Fibroblast of lung (primary cell): ENCODE measurements around the gene DDN. TPM values are rescaled to one million over a fixed set of nuclear protein-coding genes. Genes with fewer than 3 reads are reported as not detected.

Experiments used
- DNase-seq, 2 donors: peaks; one replicate each; pipeline versions ENCODE4 v3.0.0 to v3.0.0-alpha.2; 2010; ENCODE audit warnings: low read depth in 2 of 2
- H2AFZ ChIP-seq: 2 replicates; pipeline ENCODE4 v1.5.1; 2012; ENCODE audit warnings: low read length, control low read depth, inconsistent platforms
- H3K27ac ChIP-seq: 2 replicates; pipeline ENCODE4 v1.5.1; 2011; ENCODE audit warnings: low read length, control low read depth; ENCODE audit not compliant: insufficient read depth
- H3K27me3 ChIP-seq: 2 replicates; pipeline ENCODE4 v1.5.1; 2011; ENCODE audit warnings: mild to moderate bottlenecking, low read length; ENCODE audit not compliant: control insufficient read depth, insufficient read depth
- H3K36me3 ChIP-seq: 2 replicates; pipeline ENCODE4 v1.5.1; 2011; ENCODE audit warnings: low read length; ENCODE audit not compliant: control insufficient read depth, insufficient read depth
- H3K4me1 ChIP-seq: 2 replicates; pipeline ENCODE4 v1.5.1; 2011; ENCODE audit warnings: low read length; ENCODE audit not compliant: control insufficient read depth, insufficient read depth; ENCODE audit errors: extremely low read depth
- H3K4me2 ChIP-seq: 2 replicates; pipeline ENCODE4 v1.5.1; 2011; ENCODE audit warnings: low read length, control low read depth; ENCODE audit not compliant: insufficient read depth; ENCODE audit errors: extremely low read depth
- H3K4me3 ChIP-seq, 4 experiments: fragments of 200-600 bp in 1 of 4; sonication (generic) in 1 of 4; replicated peaks in 1 of 4; 2 replicates each; pipeline ENCODE4 v1.5.1; 2011 to 2016; ENCODE audit warnings: low read length in 4 of 4, low read depth in 3 of 4, mild to moderate bottlenecking in 3 of 4, control low read depth in 2 of 4, inconsistent platforms in 1 of 4, mixed read lengths in 1 of 4; ENCODE audit not compliant: insufficient read depth in 1 of 4; ENCODE audit errors: control extremely low read depth in 1 of 4
- H3K79me2 ChIP-seq: 2 replicates; pipeline ENCODE4 v1.5.1; 2012; ENCODE audit warnings: mild to moderate bottlenecking, low read length, inconsistent platforms; ENCODE audit not compliant: control insufficient read depth, insufficient read depth
- H3K9ac ChIP-seq: 2 replicates; pipeline ENCODE4 v1.5.1; 2011; ENCODE audit warnings: mild to moderate bottlenecking, low read length, control low read depth; ENCODE audit not compliant: insufficient read depth
- H3K9me3 ChIP-seq: 2 replicates; pipeline ENCODE4 v1.5.1; 2012; ENCODE audit warnings: low read depth, low read length; ENCODE audit not compliant: control insufficient read depth, insufficient read depth
- H4K20me1 ChIP-seq: 2 replicates; pipeline ENCODE4 v1.5.1; 2011; ENCODE audit warnings: low read length; ENCODE audit not compliant: control insufficient read depth, insufficient read depth; ENCODE audit errors: extremely low read depth
- EZH2 ChIP-seq: IDR thresholded peaks from 2 replicates; pipeline ENCODE4 v1.5.1; 2012; ENCODE audit warnings: low read length, control low read depth, mild to moderate bottlenecking; ENCODE audit errors: missing control alignments
- polyA plus RNA-seq, 2 donors: library from polyadenylated mRNA; depleted of rRNA in 1 of 2; stranded (reverse) in 1 of 2; unstranded in 1 of 2; fragments of >200 nt; gene quantifications; 2 replicates each; pipeline ENCODE4 v1.2.1, GENCODE V29; 2011 to 2012; ENCODE audit warnings: missing spikeins in 1 of 2
- total RNA-seq: library from RNA; depleted of rRNA; stranded (reverse); fragments of >200 nt; gene quantifications from 2 replicates; pipeline ENCODE4 v1.2.1, GENCODE V29; 2014
- TF ChIP-seq, protein P1 (sequence below), 2 donors: IDR thresholded peaks in 1 of 2; conservative IDR thresholded peaks in 1 of 2; 1 replicate in 1 of 2; 2 replicates in 1 of 2; pipeline ENCODE4 v1.5.1; 2011 to 2012; ENCODE audit warnings: low read length in 2 of 2, control low read depth in 1 of 2, inconsistent platforms in 1 of 2, low read depth in 1 of 2, mild to moderate bottlenecking in 1 of 2

DDN gene
- total and polyA plus RNA-seq, 2 donors (not counting 1 experiment from before 2014, with no cell fraction given): under 0.01 to 0.09 TPM

DNA sequence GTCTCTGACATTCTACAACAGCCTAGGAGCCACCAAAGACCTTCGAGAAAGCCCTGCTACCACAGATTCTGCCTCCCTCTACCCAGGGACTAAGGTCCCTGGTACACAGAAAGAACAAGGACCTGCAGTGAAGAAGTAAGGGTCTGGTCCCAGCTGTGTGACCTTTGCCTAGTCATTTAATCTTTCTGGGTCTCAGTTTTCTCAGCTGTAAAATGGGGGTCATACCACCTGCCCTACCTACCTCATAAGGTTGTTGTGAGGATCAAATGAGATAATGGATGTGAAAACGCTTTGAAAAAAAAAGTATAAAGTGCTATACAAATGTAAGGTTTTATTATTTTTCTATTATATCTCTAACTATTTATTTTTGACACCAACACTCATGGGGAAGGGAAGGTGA is 24.6 kb upstream of the DDN start:
- Histone ChIP-seq H2AFZ (no peak overlapping the region), H3K4me1 (no peaks in the 10 kb centered on the region), H3K4me2 (no peak overlapping the region), H3K79me2 (no peaks in the 10 kb centered on the region), H3K27ac (no peak overlapping the region), H3K27me3 (no peaks in the 10 kb centered on the region), H4K20me1 (no peaks in the 10 kb centered on the region), H3K9ac (no peak overlapping the region), H3K4me3 (no peak overlapping the region), H3K9me3 (no peaks in the 10 kb centered on the region), H3K36me3 (peaks cover 30% of the 10 kb centered on the region)
- DNase-seq: no peak
- TF ChIP-seq, protein P1, sequence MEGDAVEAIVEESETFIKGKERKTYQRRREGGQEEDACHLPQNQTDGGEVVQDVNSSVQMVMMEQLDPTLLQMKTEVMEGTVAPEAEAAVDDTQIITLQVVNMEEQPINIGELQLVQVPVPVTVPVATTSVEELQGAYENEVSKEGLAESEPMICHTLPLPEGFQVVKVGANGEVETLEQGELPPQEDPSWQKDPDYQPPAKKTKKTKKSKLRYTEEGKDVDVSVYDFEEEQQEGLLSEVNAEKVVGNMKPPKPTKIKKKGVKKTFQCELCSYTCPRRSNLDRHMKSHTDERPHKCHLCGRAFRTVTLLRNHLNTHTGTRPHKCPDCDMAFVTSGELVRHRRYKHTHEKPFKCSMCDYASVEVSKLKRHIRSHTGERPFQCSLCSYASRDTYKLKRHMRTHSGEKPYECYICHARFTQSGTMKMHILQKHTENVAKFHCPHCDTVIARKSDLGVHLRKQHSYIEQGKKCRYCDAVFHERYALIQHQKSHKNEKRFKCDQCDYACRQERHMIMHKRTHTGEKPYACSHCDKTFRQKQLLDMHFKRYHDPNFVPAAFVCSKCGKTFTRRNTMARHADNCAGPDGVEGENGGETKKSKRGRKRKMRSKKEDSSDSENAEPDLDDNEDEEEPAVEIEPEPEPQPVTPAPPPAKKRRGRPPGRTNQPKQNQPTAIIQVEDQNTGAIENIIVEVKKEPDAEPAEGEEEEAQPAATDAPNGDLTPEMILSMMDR (conservative IDR thresholded peaks at IDR 0.05 in 1 of 2, IDR thresholded peaks at IDR 0.05 in 1 of 2; ENCODE audit: low read depth in 1 of 2, low read length in 2 of 2): no peak
- TF ChIP-seq EZH2: no peak

DNA sequence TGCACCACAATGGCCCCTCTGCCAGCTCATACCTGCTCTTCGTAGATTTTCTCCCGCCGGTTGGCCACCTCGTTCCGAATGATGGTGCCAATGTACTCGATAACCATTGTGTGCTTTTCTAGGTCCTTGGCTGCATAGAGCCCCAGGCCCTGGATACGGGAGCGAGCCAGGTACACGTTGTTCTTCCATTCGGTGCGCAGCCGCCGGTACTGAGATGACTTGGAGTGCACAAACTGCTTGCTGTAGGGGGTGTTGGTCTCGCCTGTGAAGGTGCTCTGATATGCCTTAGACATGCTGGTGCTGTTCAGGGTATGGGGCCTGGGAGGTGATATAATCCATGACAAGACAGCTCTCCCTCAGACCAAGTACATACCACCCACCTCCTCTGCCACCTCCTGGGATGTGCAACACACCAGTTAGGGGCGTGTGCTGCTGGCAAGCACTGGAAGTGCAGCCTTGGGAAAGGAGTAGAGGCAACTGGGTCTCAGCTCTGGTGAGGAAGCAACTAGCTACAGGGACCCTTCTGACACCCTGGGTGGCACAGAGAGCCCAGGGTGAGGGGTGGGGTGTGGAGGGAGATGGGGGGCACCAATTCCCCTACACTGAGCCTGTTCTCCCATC is 23.5 kb upstream of the DDN start:
- H3K27ac ChIP-seq: no peak overlapping the region
- H3K27me3 ChIP-seq: no peaks in the 10 kb centered on the region
- no peaks in the 10 kb centered on the region for H4K20me1 ChIP-seq
- no peak overlapping the region for H2AFZ ChIP-seq
- no peak overlapping the region for H3K9ac ChIP-seq
- DNase-seq: no peak
- no peak overlapping the region for H3K4me3 ChIP-seq
- H3K9me3 ChIP-seq: no peaks in the 10 kb centered on the region
- no peak overlapping the region for H3K4me2 ChIP-seq
- no peaks in the 10 kb centered on the region for H3K4me1 ChIP-seq
- H3K36me3 ChIP-seq: peaks cover 23% of the 10 kb centered on the region
- TF ChIP-seq, protein P1 (conservative IDR thresholded peaks at IDR 0.05 in 1 of 2, IDR thresholded peaks at IDR 0.05 in 1 of 2; ENCODE audit: low read depth in 1 of 2, low read length in 2 of 2): no peak
- no peak for TF ChIP-seq EZH2
- H3K79me2 ChIP-seq: peaks cover 2% of the 10 kb centered on the region

DNA sequence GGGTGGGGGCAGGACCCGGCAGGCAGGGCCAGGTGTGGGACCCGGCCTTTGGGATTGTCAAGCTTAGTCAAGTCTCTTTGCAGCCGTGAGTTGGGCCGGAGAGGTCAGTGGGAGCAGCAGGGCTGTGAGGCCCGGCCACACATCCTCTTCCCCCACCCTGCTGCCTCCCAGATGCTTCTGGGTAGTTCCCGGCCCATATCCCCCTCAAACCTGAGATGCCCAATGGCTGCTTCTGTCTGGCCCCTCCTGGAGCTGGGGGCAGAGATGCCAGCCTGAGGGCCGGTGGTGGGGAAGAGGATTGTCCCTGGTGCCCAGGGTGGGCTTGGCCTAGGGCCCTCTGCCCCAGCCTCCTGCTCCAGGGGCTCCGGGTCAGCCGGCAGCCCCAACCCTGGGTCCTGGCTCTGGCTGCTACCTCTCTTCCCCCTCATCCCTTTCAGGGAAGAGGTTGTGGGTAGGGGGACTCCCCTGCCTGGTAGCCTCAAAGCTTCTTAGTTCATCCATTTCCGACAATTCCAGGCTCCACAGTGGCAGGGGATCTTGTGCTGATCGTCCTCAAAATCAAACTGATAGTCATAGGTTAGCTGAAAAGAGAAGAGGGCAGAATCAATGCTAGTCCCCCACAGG is 22.2 kb upstream of the DDN start:
- Histone ChIP-seq H3K4me2 (no peak overlapping the region), H3K27ac (no peak overlapping the region), H3K9me3 (no peaks in the 10 kb centered on the region), H3K79me2 (peaks cover 11% of the 10 kb centered on the region), H3K4me1 (no peaks in the 10 kb centered on the region), H4K20me1 (no peaks in the 10 kb centered on the region), H3K4me3 (no peak overlapping the region), H3K9ac (no peak overlapping the region), H3K27me3 (no peaks in the 10 kb centered on the region), H3K36me3 (peaks cover 17% of the 10 kb centered on the region), H2AFZ (no peak overlapping the region)
- TF ChIP-seq, protein P1 (conservative IDR thresholded peaks at IDR 0.05 in 1 of 2, IDR thresholded peaks at IDR 0.05 in 1 of 2; ENCODE audit: low read depth in 1 of 2, low read length in 2 of 2): no peak
- no peak for TF ChIP-seq EZH2
- no peak for DNase-seq
